ENCODE measurements around the gene ZSCAN20. TPM values are rescaled to one million over a fixed set of nuclear protein-coding genes. Genes with fewer than 3 reads are reported as not detected.

ZSCAN20 gene
- total RNA-seq, 1 experiment from 2014 or later = 9.0 TPM

DNA sequence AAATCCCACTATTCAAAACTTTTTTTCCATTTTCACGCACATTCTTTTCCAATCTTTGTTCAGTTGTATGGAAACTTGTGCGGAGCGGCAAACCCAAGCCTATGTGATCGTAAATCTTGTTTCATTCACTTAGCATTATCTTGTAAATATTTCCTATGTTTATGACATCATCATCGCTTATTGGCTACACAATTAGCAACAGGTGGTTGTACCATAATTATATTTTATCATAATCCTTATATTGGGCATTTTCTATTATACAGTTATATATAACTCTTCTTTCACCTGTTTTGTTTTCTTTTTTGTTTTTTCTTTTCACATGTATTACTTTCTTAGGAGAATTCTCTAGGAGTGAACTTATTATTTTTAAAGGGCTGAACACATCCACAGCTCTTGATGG lies 65.4 kb downstream of the ZSCAN20 start:
- Histone ChIP-seq H3K4me3 (replicated peaks in 1 of 2; ENCODE audit: low read depth in 1 of 2, low read length in 2 of 2) (no peak overlapping the region), H3K79me2 (ENCODE audit: insufficient read depth, low read length) (no peaks in the 10 kb centered on the region), H3K4me2 (ENCODE audit: low read length) (no peak overlapping the region), H3K4me1 (ENCODE audit: control insufficient read depth in 1 of 2, insufficient read depth in 2 of 2, low read length in 2 of 2) (no peaks in the 10 kb centered on the region), H3K9ac (ENCODE audit: low read length) (no peak overlapping the region), H3K27me3 (ENCODE audit: insufficient read depth, low read length) (peaks cover 10% of the 10 kb centered on the region; the same call in 1 of the 2 replicates), H3K36me3 (ENCODE audit: control insufficient read depth in 1 of 2, insufficient read depth in 2 of 2, low read length in 2 of 2) (no peaks in the 10 kb centered on the region), H3K27ac (ENCODE audit: low read depth, low read length) (no peak overlapping the region), H3K9me3 (ENCODE audit: control insufficient read depth in 1 of 2, insufficient read depth in 1 of 2, low read depth in 1 of 2, low read length in 2 of 2) (no peaks in the 10 kb centered on the region), H2AFZ (ENCODE audit: low read depth, low read length, poor library complexity, severe bottlenecking) (no peak overlapping the region), H3K9me2 (ENCODE audit: insufficient read depth) (no peaks in the 10 kb centered on the region), H4K20me1 (ENCODE audit: insufficient read depth) (no peaks in the 10 kb centered on the region)
- CTCF ChIA-PET = no interaction called here
- POLR2A ChIA-PET = no interaction called here
- intact Hi-C loops (cut with micrococcal nuclease) = no loop called here
- DNase-seq (ENCODE audit: low read depth, low spot score) (no peak), ATAC-seq (no peak)
- TF ChIP-seq TCF7L2 (IDR thresholded peaks at IDR 0.05; ENCODE audit: borderline replicate concordance, extremely low read depth, insufficient read depth, insufficient read length) = no peak
- TF ChIP-seq, protein P1, sequence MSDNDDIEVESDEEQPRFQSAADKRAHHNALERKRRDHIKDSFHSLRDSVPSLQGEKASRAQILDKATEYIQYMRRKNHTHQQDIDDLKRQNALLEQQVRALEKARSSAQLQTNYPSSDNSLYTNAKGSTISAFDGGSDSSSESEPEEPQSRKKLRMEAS (IDR thresholded peaks at IDR 0.05) = no peak
- no peak for TF ChIP-seq ZNF274 (IDR thresholded peaks at IDR 0.05; ENCODE audit: low read depth, low read length)
- TF ChIP-seq EZH2phosphoT487 (IDR thresholded peaks at IDR 0.05; ENCODE audit: borderline replicate concordance) = no peak
- no peak for TF ChIP-seq POLR2AphosphoS5 (IDR thresholded peaks at IDR 0.05; ENCODE audit: low read depth, low read length)
- TF ChIP-seq ZFX (IDR thresholded peaks at IDR 0.05) = no peak
- TF ChIP-seq ATF3 (IDR thresholded peaks at IDR 0.05) = no peak
- TF ChIP-seq YY1 (IDR thresholded peaks at IDR 0.05; ENCODE audit: extremely low read depth, insufficient replicate concordance, low read depth, low read length) = no peak
- TF ChIP-seq CBX3 (IDR thresholded peaks at IDR 0.05; ENCODE audit: low read depth) = no peak
- no peak for TF ChIP-seq CTCF (IDR thresholded peaks at IDR 0.05 in 2 of 3, conservative IDR thresholded peaks at IDR 0.05 in 1 of 3; ENCODE audit: borderline replicate concordance in 1 of 3, insufficient read depth in 1 of 3, low read depth in 2 of 3, low read length in 2 of 3)
- no peak for TF ChIP-seq FOSL1 (IDR thresholded peaks at IDR 0.05; ENCODE audit: low read depth)
- TF ChIP-seq, protein P2, sequence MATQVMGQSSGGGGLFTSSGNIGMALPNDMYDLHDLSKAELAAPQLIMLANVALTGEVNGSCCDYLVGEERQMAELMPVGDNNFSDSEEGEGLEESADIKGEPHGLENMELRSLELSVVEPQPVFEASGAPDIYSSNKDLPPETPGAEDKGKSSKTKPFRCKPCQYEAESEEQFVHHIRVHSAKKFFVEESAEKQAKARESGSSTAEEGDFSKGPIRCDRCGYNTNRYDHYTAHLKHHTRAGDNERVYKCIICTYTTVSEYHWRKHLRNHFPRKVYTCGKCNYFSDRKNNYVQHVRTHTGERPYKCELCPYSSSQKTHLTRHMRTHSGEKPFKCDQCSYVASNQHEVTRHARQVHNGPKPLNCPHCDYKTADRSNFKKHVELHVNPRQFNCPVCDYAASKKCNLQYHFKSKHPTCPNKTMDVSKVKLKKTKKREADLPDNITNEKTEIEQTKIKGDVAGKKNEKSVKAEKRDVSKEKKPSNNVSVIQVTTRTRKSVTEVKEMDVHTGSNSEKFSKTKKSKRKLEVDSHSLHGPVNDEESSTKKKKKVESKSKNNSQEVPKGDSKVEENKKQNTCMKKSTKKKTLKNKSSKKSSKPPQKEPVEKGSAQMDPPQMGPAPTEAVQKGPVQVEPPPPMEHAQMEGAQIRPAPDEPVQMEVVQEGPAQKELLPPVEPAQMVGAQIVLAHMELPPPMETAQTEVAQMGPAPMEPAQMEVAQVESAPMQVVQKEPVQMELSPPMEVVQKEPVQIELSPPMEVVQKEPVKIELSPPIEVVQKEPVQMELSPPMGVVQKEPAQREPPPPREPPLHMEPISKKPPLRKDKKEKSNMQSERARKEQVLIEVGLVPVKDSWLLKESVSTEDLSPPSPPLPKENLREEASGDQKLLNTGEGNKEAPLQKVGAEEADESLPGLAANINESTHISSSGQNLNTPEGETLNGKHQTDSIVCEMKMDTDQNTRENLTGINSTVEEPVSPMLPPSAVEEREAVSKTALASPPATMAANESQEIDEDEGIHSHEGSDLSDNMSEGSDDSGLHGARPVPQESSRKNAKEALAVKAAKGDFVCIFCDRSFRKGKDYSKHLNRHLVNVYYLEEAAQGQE (IDR thresholded peaks at IDR 0.05; ENCODE audit: low read depth) = no peak
- no peak for TF ChIP-seq CEBPB (IDR thresholded peaks at IDR 0.05; ENCODE audit: low read depth)
- no peak for TF ChIP-seq EGR1 (IDR thresholded peaks at IDR 0.05; ENCODE audit: low read depth)
- RAD21 ChIA-PET (ENCODE audit: low non-redundant PET in 1 of 2, low total read pairs in 2 of 2, uncharacterized antibody in 2 of 2, unreplicated experiment in 2 of 2) = no interaction called here
- no TSS peak for BruUV-seq (replicated peaks)

All from HCT116 (cell line).